WTC11 (cell line): Measurements from ENCODE around the gene MYH16. TPM values are rescaled to one million over a fixed set of nuclear protein-coding genes. Genes with fewer than 3 reads are reported as not detected.
"Not testable (repeated sequence)": the region's sequence is repeated elsewhere in the genome, so short reads cannot be mapped to it uniquely, and the experiment has no call there.

Source experiments
- ATAC-seq: fragments of 200-7000 bp; cut with Tn5 transposase; 2 replicates; pipeline ENCODE4 v1.10.0; 2021; ENCODE audit warnings: mild to moderate bottlenecking, moderate library complexity
- CTCF ChIA-PET: fragments of 300-600 bp; sonication (Branson Sonifier 250); formaldehyde crosslinking; loops from one replicate; lab custom pipeline; 2021; ENCODE audit warnings: antibody characterized with exemption; lab: Charles Lee
- POLR2A ChIA-PET: fragments of 350-600 bp; sonication (Branson Sonifier 250); formaldehyde crosslinking; loops from one replicate; lab custom pipeline; 2021; ENCODE audit warnings: antibody characterized with exemption; lab: Charles Lee
- DNase-seq: peaks from one replicate; pipeline ENCODE4 v3.0.0; 2021; ENCODE audit warnings: low spot score
- H3K27ac Mint-ChIP-seq: 2 replicates; pipeline ENCODE4 v1.8.0; 2021; ENCODE audit warnings: mixed read lengths
- H3K27me3 Mint-ChIP-seq: 2 replicates; pipeline ENCODE4 v1.8.0; 2021; ENCODE audit warnings: low read depth, mild to moderate bottlenecking, moderate library complexity, mixed read lengths
- H3K36me3 Mint-ChIP-seq: 2 replicates; pipeline ENCODE4 v1.8.0; 2021; ENCODE audit warnings: mixed read lengths
- H3K4me1 Mint-ChIP-seq: 2 replicates; pipeline ENCODE4 v1.8.0; 2022; ENCODE audit warnings: mixed read lengths
- H3K4me3 Mint-ChIP-seq: 2 replicates; pipeline ENCODE4 v1.8.0; 2021; ENCODE audit warnings: mild to moderate bottlenecking, moderate library complexity, mixed read lengths
- H3K9me3 Mint-ChIP-seq: 2 replicates; pipeline ENCODE4 v1.8.0; 2021; ENCODE audit warnings: mixed read lengths
- AR ChIP-seq: fragments of 250-450 bp; sonication (Bioruptor Pico); IDR thresholded peaks from 2 replicates; pipeline ENCODE4 v1.9.0; 2021; ENCODE audit warnings: mild to moderate bottlenecking
- CREM ChIP-seq: sonication (generic); formaldehyde crosslinking; IDR thresholded peaks from 2 replicates; pipeline ENCODE4 v1.8.1; 2022; ENCODE audit warnings: mild to moderate bottlenecking, missing genetic modification reagents, moderate library complexity
- FOXJ3 ChIP-seq: sonication (generic); formaldehyde crosslinking; IDR thresholded peaks from 2 replicates; pipeline ENCODE4 v1.9.0; 2021; ENCODE audit warnings: missing genetic modification reagents, mild to moderate bottlenecking, borderline replicate concordance
- HMGA2 ChIP-seq: fragments of 250-450 bp; sonication (Bioruptor Pico); IDR thresholded peaks from 2 replicates; pipeline ENCODE4 v1.4.0; 2021; ENCODE audit warnings: mild to moderate bottlenecking, moderate library complexity
- MYBL2 ChIP-seq: sonication (generic); formaldehyde crosslinking; IDR thresholded peaks from 2 replicates; pipeline ENCODE4 v1.8.1; 2023; ENCODE audit warnings: mild to moderate bottlenecking, moderate library complexity, missing genetic modification reagents
- NFE2L1 ChIP-seq: sonication (generic); formaldehyde crosslinking; IDR thresholded peaks from 2 replicates; pipeline ENCODE4 v1.8.1; 2023; ENCODE audit warnings: missing genetic modification reagents
- NR3C1 ChIP-seq: sonication (generic); formaldehyde crosslinking; conservative IDR thresholded peaks from 2 replicates; pipeline ENCODE4 v1.8.1; 2023; ENCODE audit warnings: low read depth, mild to moderate bottlenecking, missing genetic modification reagents
- PRRX2 ChIP-seq: fragments of 250-450 bp; sonication (Bioruptor Pico); IDR thresholded peaks from 2 replicates; pipeline ENCODE4 v1.8.0; 2021; ENCODE audit warnings: mild to moderate bottlenecking
- SOX15 ChIP-seq: fragments of 250-450 bp; sonication (Bioruptor Pico); IDR thresholded peaks from 2 replicates; pipeline ENCODE4 v1.9.0; 2021; ENCODE audit warnings: mild to moderate bottlenecking
- SP1 ChIP-seq: sonication (generic); formaldehyde crosslinking; conservative IDR thresholded peaks from 2 replicates; pipeline ENCODE4 v1.8.1; 2022; ENCODE audit warnings: missing genetic modification reagents
- TCF7 ChIP-seq: sonication (generic); formaldehyde crosslinking; IDR thresholded peaks from 2 replicates; pipeline ENCODE4 v1.8.0; 2022; ENCODE audit warnings: mild to moderate bottlenecking, low read depth, missing genetic modification reagents, moderate library complexity
- TP53 ChIP-seq: sonication (generic); formaldehyde crosslinking; IDR thresholded peaks from 2 replicates; pipeline ENCODE4 v1.8.1; 2023; ENCODE audit warnings: mild to moderate bottlenecking, missing genetic modification reagents
- ZNF121 ChIP-seq: sonication (generic); formaldehyde crosslinking; IDR thresholded peaks from 2 replicates; pipeline ENCODE4 v1.8.0; 2023; ENCODE audit warnings: missing genetic modification reagents
- ZNF138 ChIP-seq: sonication (generic); formaldehyde crosslinking; conservative IDR thresholded peaks from 2 replicates; pipeline ENCODE4 v1.8.1; 2022; ENCODE audit warnings: mild to moderate bottlenecking, moderate library complexity, missing genetic modification reagents
- ZNF425 ChIP-seq: fragments of 250-450 bp; sonication (Bioruptor Pico); conservative IDR thresholded peaks from 2 replicates; pipeline ENCODE4 v1.9.0; 2021; ENCODE audit warnings: mild to moderate bottlenecking
- total RNA-seq: library from RNA; stranded (reverse); gene quantifications from 3 replicates; pipeline ENCODE4 v1.2.3, GENCODE V29; 2021
- TF ChIP-seq, protein P1 (sequence below): fragments of 250-450 bp; sonication (Bioruptor Pico); IDR thresholded peaks from 2 replicates; pipeline ENCODE4 v1.9.0; 2021; ENCODE audit warnings: mild to moderate bottlenecking, borderline replicate concordance

MYH16 gene
- total RNA-seq, 1 experiment from 2014 or later: not detected

GRCh38 chr7:99278180-99278579 lies 5.5 kb downstream of the MYH16 start (continued):
- TF ChIP-seq AR (CRISPR knock-in tag): no peak

GRCh38 chr7:99284165-99284564 lies 11.5 kb downstream of the MYH16 start:
- not testable (repeated sequence) for ATAC-seq, H3K27ac Mint-ChIP-seq, H3K4me3 Mint-ChIP-seq, H3K27me3 Mint-ChIP-seq, H3K9me3 Mint-ChIP-seq, DNase-seq, H3K4me1 Mint-ChIP-seq, H3K36me3 Mint-ChIP-seq
- TF ChIP-seq ZNF121 (CRISPR knock-in tag): peak; percentile 75; the same call in 1 of the 2 replicates
- ChIA-PET CTCF (interaction anchor here (0.9 to 1.6 kb wide), 2 partner anchors 13 to 247 kb away, joined by 3 to 5 read pairs; no protein-coding TSS in a partner anchor), POLR2A (interaction anchor here (0.7 kb wide), 1 partner anchor 10 kb away, joined by 3 read pairs; no protein-coding TSS in a partner anchor)

DNA sequence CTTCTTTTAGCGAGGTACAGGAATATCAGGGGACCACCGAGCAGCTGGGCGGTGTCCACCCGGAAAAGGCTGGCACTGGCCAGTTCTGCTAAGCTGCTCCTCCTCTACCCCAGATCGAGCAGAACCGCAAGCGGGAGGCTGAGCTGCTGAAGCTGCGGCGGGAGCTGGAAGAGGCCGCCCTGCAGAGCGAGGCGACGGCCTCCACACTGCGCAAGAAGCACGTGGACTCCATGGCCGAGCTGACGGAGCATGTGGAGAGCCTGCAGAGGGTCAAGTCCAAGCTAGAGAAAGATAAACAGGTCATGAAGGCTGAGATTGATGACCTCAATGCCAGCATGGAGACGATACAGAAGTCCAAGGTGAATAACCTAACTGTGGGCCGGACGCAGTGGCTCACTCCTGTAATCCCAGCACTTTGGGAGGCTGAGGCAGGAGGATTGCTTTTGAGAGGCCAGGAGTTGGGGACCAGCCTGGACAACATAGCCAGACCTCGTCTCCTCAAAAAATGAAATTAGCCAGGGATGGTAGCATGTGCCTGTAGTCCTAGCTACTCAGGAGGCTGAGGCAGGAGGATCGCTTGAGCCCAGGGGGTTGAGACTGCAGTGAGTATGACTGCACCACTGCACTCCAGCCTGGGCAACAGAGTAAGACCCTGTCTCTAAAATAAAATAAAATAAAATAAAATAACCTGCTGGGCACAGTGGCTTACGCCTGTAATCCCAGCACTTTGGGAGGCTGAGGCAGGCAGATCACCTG lies 15.3 kb downstream of the MYH16 start:
- H3K4me1 Mint-ChIP-seq: peaks cover 6% of the 10 kb centered on the region; the same call in 1 of the 2 replicates
- no peaks in the 10 kb centered on the region for H3K36me3 Mint-ChIP-seq
- ATAC-seq: no peak
- no peak for TF ChIP-seq TCF7
- 0 out of 2 replicates have a peak, but pooled peaks have one; percentile 70 for TF ChIP-seq ZNF121 (CRISPR knock-in tag)
- DNase-seq: no peak
- no peaks in the 10 kb centered on the region for H3K9me3 Mint-ChIP-seq
- no peak overlapping the region for H3K27ac Mint-ChIP-seq
- ChIA-PET POLR2A (interaction anchor here (0.6 kb wide), 4 partner anchors 9 to 129 kb away, joined by 3 to 5 read pairs (median 3); no protein-coding TSS in a partner anchor), CTCF (interaction anchor here (1.5 kb wide), 1 partner anchor 8 kb away, joined by 9 read pairs; no protein-coding TSS in a partner anchor)
- no peak overlapping the region for H3K4me3 Mint-ChIP-seq
- H3K27me3 Mint-ChIP-seq: no peaks in the 10 kb centered on the region

DNA sequence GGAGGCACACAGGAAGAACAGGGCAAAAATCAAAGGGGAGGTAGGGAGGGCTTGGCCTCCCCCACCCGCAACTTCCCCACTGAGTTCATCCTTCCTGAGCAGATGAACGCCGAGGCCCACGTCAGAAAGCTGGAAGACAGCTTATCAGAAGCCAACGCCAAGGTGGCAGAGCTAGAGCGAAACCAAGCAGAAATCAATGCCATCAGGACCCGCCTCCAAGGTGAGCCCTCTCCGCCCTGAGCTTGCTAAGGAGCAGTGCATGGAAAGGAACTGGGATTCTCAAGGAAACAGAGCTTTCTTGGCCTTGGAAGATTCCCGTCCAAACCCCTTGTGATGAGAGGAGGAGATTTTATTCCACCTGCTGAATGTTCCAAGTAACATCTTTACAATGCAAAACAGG lies 16.5 kb downstream of the MYH16 start:
- Mint-ChIP-seq H3K4me3 (no peak overlapping the region), H3K36me3 (no peaks in the 10 kb centered on the region), H3K27ac (no peak overlapping the region), H3K9me3 (no peaks in the 10 kb centered on the region), H3K27me3 (no peaks in the 10 kb centered on the region), H3K4me1 (peaks cover 6% of the 10 kb centered on the region; the same call in 1 of the 2 replicates)
- ChIA-PET POLR2A (interaction anchor here (0.9 kb wide), 1 partner anchor 9 kb away, joined by 3 read pairs; no protein-coding TSS in a partner anchor), CTCF (interaction anchor here (0.5 to 1.1 kb wide), 3 partner anchors 67 to 252 kb away, joined by 4 to 5 read pairs (median 4); no protein-coding TSS in a partner anchor)
- TF ChIP-seq CREM (CRISPR knock-in tag) (no peak), ZNF425 (CRISPR knock-in tag) (no peak), MYBL2 (CRISPR knock-in tag) (no peak), ZNF138 (no peak), TCF7 (no peak), SOX15 (CRISPR knock-in tag) (no peak), HMGA2 (CRISPR knock-in tag) (no peak), SP1 (no peak), NR3C1 (no peak), FOXJ3 (CRISPR knock-in tag) (no peak), PRRX2 (CRISPR knock-in tag) (no peak), NFE2L1 (CRISPR knock-in tag) (no peak), TP53 (CRISPR knock-in tag) (no peak)
- TF ChIP-seq, protein P1, sequence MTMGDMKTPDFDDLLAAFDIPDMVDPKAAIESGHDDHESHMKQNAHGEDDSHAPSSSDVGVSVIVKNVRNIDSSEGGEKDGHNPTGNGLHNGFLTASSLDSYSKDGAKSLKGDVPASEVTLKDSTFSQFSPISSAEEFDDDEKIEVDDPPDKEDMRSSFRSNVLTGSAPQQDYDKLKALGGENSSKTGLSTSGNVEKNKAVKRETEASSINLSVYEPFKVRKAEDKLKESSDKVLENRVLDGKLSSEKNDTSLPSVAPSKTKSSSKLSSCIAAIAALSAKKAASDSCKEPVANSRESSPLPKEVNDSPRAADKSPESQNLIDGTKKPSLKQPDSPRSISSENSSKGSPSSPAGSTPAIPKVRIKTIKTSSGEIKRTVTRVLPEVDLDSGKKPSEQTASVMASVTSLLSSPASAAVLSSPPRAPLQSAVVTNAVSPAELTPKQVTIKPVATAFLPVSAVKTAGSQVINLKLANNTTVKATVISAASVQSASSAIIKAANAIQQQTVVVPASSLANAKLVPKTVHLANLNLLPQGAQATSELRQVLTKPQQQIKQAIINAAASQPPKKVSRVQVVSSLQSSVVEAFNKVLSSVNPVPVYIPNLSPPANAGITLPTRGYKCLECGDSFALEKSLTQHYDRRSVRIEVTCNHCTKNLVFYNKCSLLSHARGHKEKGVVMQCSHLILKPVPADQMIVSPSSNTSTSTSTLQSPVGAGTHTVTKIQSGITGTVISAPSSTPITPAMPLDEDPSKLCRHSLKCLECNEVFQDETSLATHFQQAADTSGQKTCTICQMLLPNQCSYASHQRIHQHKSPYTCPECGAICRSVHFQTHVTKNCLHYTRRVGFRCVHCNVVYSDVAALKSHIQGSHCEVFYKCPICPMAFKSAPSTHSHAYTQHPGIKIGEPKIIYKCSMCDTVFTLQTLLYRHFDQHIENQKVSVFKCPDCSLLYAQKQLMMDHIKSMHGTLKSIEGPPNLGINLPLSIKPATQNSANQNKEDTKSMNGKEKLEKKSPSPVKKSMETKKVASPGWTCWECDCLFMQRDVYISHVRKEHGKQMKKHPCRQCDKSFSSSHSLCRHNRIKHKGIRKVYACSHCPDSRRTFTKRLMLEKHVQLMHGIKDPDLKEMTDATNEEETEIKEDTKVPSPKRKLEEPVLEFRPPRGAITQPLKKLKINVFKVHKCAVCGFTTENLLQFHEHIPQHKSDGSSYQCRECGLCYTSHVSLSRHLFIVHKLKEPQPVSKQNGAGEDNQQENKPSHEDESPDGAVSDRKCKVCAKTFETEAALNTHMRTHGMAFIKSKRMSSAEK (CRISPR knock-in tag): no peak
- no peak for DNase-seq
- ATAC-seq: peak; percentile 50
